ENCODE measurements around the gene NALCN.

GRCh38 chr13:101140087-101140770 lies 276.1 kb downstream of the NALCN start:
- TF ChIP-seq ZNF664 (tag by site-specific recombination; IDR thresholded peaks at IDR 0.05) = no peak
- no peak for TF ChIP-seq CTCF (tag by site-specific recombination; IDR thresholded peaks at IDR 0.05)
- no peak for TF ChIP-seq ZNF785 (tag by site-specific recombination; IDR thresholded peaks at IDR 0.05)
- TF ChIP-seq ZNF274 (IDR thresholded peaks at IDR 0.05; ENCODE audit: low read length) = no peak
- TF ChIP-seq ZNF274 (tag by site-specific recombination; IDR thresholded peaks at IDR 0.05; ENCODE audit: borderline replicate concordance) = no peak
- TF ChIP-seq ZNF18 (tag by site-specific recombination; IDR thresholded peaks at IDR 0.05) = no peak
- TF ChIP-seq RBAK (tag by site-specific recombination; IDR thresholded peaks at IDR 0.05) = no peak
- TF ChIP-seq KLF7 (tag by site-specific recombination; IDR thresholded peaks at IDR 0.05; ENCODE audit: borderline replicate concordance) = no peak
- no peak for TF ChIP-seq PBX3 (CRISPR knock-in tag; IDR thresholded peaks at IDR 0.05)
- no peak for TF ChIP-seq ZBTB11 (tag by site-specific recombination; conservative IDR thresholded peaks at IDR 0.05; ENCODE audit: low read depth)
- TF ChIP-seq ZNF211 (tag by site-specific recombination; IDR thresholded peaks at IDR 0.05; ENCODE audit: low read depth) = no peak
- TF ChIP-seq ZSCAN5A (tag by site-specific recombination; IDR thresholded peaks at IDR 0.05) = no peak
- no peak for TF ChIP-seq ZNF266 (tag by site-specific recombination; IDR thresholded peaks at IDR 0.05; ENCODE audit: low read depth)
- TF ChIP-seq KLF16 (tag by site-specific recombination; IDR thresholded peaks at IDR 0.05) = no peak
- TF ChIP-seq ZBTB10 (tag by site-specific recombination; IDR thresholded peaks at IDR 0.05) = no peak

Data from HEK293 (cell line).